Neural cell (in vitro differentiated cells): Measurements from ENCODE around the gene YIF1B.

Source experiments
- CTCF ChIP-seq: fragments of 450-650 bp; IDR thresholded peaks from 2 replicates; pipeline ENCODE4 v1.5.1; 2014; ENCODE audit warnings: antibody characterized with exemption, mild to moderate bottlenecking, moderate library complexity; ENCODE audit not compliant: poor library complexity, severe bottlenecking
- EZH2 ChIP-seq: fragments of 200-600, 300-800 bp; shearing (Covaris generic), sonication (generic); IDR thresholded peaks from 2 replicates; pipeline ENCODE4 v1.6.1; 2014; ENCODE audit warnings: antibody characterized with exemption, low read length, borderline replicate concordance, mild to moderate bottlenecking; ENCODE audit not compliant: insufficient read depth, poor library complexity, severe bottlenecking

DNA sequence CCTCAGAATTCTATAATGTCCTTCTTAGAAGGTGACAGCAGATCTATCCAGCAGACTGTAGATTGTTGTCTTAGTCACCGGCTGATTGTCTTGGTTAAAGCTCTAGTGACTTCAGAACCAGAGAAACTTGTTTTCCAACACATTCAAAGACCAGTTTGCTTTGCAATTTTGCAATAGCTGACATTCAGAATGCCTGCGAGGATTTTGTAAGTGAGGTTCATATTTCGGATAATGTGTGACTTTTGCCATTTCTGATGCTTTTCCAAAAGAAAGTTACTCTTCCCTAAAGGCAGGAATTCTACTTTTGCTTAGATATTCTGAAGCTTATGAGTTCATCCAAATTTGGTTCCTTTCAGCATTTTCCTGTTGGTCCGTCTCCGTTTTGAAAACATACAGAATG is 38.2 kb downstream of the YIF1B start:
- TF ChIP-seq CTCF, result no peak
- TF ChIP-seq EZH2, result no peak
